ENCODE measurements around the gene MYO1E. TPM values are rescaled to one million over a fixed set of nuclear protein-coding genes. Genes with fewer than 3 reads are reported as not detected.

The MYO1E gene
- total and polyA plus RNA-seq, 4 donors: 28.7 to 46.1 (median 38.7) TPM

DNA sequence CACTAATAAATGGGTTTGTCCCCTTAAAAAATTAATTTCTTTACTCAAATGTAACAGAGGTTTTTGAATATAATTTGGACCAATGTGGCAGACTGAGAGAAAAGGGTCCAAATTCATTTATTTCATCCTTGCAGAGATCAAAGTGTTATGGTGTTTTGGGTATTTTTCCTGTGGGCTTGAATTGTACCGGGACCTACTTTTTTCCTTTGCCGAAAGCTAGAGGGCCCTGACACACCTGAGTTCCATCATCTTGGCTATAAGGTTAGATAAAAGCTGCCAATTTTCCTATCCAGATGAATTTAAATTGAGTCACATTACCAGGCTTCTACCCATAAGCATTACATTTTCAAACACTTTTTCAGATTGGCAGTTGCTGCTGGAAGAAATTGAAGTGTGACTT, 266.8 kb downstream of the MYO1E start:
- DNase-seq (ENCODE audit: low read depth in 4 of 6, low spot score in 6 of 6): peak in 1 of 6 donors; percentile 3
- Histone ChIP-seq H3K4me3 (ENCODE audit: low read depth, low read length) (peak overlapping the region; percentile 82), H3K4me1 (ENCODE audit: control insufficient read depth, insufficient read depth, low read length) (peaks cover 7% of the 10 kb centered on the region), H3K27ac (ENCODE audit: low read depth, low read length) (no peak overlapping the region), H3K27me3 (ENCODE audit: control insufficient read depth, insufficient read depth, low read length) (no peaks in the 10 kb centered on the region), H3K9me3 (ENCODE audit: control insufficient read depth, insufficient read depth, low read length) (no peaks in the 10 kb centered on the region), H3K36me3 (ENCODE audit: control insufficient read depth, insufficient read depth, low read length) (no peaks in the 10 kb centered on the region)
- no CpG with 5 or more reads among the region's 2 CpGs for WGBS (ENCODE audit: insufficient coverage)

DNA sequence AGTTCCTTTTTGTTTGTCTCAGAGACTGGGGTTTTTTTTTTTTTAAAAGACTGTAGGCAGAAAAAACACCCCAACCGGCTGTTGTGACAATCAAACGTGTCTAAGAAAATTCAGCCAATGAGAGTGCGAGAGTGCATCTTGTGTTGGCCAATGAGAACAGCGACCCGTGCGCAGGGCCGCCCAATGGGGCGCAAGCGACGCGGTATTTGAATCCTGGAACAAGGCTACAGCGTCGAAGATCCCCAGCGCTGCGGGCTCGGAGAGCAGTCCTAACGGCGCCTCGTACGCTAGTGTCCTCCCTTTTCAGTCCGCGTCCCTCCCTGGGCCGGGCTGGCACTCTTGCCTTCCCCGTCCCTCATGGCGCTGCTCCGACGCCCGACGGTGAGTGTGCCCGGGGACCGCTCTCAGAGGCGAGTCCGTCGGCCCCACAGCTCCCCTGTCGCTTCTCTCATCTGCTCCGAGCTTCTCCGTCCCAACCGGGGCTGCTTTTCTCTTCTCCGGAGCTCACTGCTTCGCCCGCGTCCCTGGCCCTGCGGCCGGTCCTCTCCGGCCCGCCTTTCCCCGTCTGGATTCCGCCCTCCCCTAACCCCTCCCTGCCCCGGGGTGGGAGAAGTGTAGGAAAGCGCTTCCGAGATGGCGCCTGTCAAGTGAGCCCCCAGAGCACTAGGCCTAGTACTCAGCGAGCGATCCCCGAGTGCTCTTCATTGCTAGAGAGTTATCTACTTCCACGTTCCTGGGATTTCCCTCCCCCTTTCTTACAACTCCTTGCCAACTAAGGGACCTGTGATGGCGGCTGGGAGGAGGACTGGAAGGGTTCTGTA, 267.5 kb downstream of the MYO1E start, which contains the start of gene CCNB2:
TSS of gene CCNB2 (plus strand) at position 235 of the 821 bp plus-strand sequence. CDS start at position 358, 123 bp downstream.
- Histone ChIP-seq H3K9me3 (ENCODE audit: control insufficient read depth, insufficient read depth, low read length) (no peaks in the 10 kb centered on the region), H3K4me3 (ENCODE audit: low read depth, low read length) (peak within 1 kb of the TSS; percentile 82), H3K36me3 (ENCODE audit: control insufficient read depth, insufficient read depth, low read length) (no peaks in the 10 kb centered on the region), H3K27me3 (ENCODE audit: control insufficient read depth, insufficient read depth, low read length) (no peaks in the 10 kb centered on the region), H3K4me1 (ENCODE audit: control insufficient read depth, insufficient read depth, low read length) (peaks cover 7% of the 10 kb centered on the region), H3K27ac (ENCODE audit: low read depth, low read length) (peak within 1 kb of the TSS; percentile 81)
- under 1% methylated on average over 50 of the region's 57 CpGs for WGBS (ENCODE audit: insufficient coverage)
- peak; percentile 75 to 98 (median 87) for DNase-seq (ENCODE audit: low read depth in 4 of 6, low spot score in 6 of 6)

DNA sequence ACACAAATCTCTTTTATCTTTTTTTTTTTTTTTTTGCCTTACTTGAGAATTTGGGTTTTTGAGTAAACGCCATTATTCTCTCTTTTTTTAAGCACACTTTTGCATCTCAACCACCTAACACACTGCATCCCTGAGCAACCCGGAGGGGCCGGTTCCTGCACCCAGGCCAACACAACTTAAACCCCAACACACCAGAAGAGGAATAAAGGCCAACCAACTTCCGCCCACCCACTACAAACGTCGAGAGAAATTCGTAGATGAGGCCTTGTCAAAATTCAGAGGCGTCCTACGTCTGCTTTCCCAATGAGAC, 268.1 kb downstream of the MYO1E start:
- peak overlapping the region; percentile 81 for H3K27ac ChIP-seq (ENCODE audit: low read depth, low read length)
- DNase-seq (ENCODE audit: low read depth in 4 of 6, low spot score in 6 of 6): no peak
- WGBS (ENCODE audit: insufficient coverage): 0% methylated on average over 2 of the region's 9 CpGs

DNA sequence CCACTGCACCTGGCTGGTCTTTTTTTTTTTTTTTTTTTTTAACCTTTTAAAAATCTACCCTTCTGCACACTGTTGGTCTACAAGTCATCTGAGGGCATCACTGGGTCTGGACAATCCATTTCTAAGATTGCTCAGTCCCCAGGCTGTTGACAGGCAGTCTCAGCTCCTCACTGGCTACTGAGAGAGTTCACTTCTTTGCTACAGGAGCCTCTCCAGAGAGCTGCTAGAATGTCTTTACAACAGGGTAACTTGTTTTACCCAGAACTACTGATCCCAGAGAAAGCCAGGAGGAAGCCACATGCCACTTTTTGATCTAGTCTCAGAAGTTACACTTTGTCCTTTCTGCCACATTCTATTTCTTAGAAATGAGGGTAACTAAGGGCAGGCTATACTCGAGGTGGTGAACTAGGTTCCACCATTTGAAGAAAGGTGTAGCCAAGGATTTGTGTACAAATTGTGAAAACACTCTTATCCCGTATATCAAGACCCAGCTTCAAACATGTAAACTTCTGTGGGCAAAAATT, 273.4 kb downstream of the MYO1E start:
- Histone ChIP-seq H3K4me3 (ENCODE audit: low read depth, low read length) (no peak overlapping the region), H3K27ac (ENCODE audit: low read depth, low read length) (no peak overlapping the region), H3K4me1 (ENCODE audit: control insufficient read depth, insufficient read depth, low read length) (no peaks in the 10 kb centered on the region), H3K9me3 (ENCODE audit: control insufficient read depth, insufficient read depth, low read length) (no peaks in the 10 kb centered on the region), H3K36me3 (ENCODE audit: control insufficient read depth, insufficient read depth, low read length) (peaks cover 9% of the 10 kb centered on the region), H3K27me3 (ENCODE audit: control insufficient read depth, insufficient read depth, low read length) (no peaks in the 10 kb centered on the region)
- no CpG with 5 or more reads among the region's 2 CpGs for WGBS (ENCODE audit: insufficient coverage)
- DNase-seq (ENCODE audit: low read depth in 4 of 6, low spot score in 6 of 6): no peak

More for the DNA sequence above, 268.1 kb downstream of the MYO1E start:
- Histone ChIP-seq H3K9me3 (ENCODE audit: control insufficient read depth, insufficient read depth, low read length) (no peaks in the 10 kb centered on the region), H3K36me3 (ENCODE audit: control insufficient read depth, insufficient read depth, low read length) (no peaks in the 10 kb centered on the region), H3K4me1 (ENCODE audit: control insufficient read depth, insufficient read depth, low read length) (peaks cover 7% of the 10 kb centered on the region), H3K4me3 (ENCODE audit: low read depth, low read length) (peak overlapping the region; percentile 82), H3K27me3 (ENCODE audit: control insufficient read depth, insufficient read depth, low read length) (no peaks in the 10 kb centered on the region)

DNA sequence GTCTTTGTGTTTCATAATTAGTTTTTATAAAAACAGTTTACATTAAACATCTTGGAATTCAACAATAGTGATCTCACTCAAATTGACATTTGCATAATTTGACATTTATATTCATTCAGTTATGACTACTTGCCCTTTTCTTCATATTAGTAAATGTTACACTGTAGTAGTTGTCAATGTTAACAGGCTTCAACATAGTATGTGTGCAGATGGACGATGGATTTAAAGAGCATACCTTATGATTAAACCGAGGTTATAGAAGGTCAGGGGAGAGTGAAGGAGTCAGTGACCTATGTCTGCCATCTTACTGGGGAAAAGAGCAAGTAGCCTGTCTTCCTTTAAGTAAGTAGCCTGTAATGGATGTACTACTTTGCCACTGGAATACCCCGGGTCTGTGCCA, 276.2 kb downstream of the MYO1E start:
- Histone ChIP-seq H3K4me1 (ENCODE audit: control insufficient read depth, insufficient read depth, low read length) (no peaks in the 10 kb centered on the region), H3K36me3 (ENCODE audit: control insufficient read depth, insufficient read depth, low read length) (peaks cover 16% of the 10 kb centered on the region), H3K4me3 (ENCODE audit: low read depth, low read length) (no peak overlapping the region), H3K27me3 (ENCODE audit: control insufficient read depth, insufficient read depth, low read length) (no peaks in the 10 kb centered on the region), H3K27ac (ENCODE audit: low read depth, low read length) (no peak overlapping the region), H3K9me3 (ENCODE audit: control insufficient read depth, insufficient read depth, low read length) (no peaks in the 10 kb centered on the region)
- 94% methylated on average over 3 of the region's 3 CpGs for WGBS (ENCODE audit: insufficient coverage)
- no peak for DNase-seq (ENCODE audit: low read depth in 4 of 6, low spot score in 6 of 6)

DNA sequence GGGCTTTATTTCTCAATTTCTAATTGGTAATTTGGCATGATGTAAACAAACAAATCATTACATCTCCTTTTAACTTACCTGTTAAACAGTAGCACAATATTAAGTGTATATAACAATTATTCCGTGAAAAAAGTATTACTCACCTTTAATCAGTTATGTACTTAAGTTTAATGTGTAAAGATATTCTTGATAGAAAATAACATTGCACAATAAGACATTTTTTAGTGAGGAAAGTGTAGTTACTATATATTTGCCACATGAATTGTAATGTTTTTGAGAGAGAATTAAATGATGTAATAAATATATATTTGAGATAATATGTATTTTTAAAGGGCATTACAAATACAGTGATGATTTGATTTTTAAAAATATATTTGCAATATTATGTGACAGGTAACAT, 278.6 kb downstream of the MYO1E start:
- no CpG with 5 or more reads among the region's 1 CpG for WGBS (ENCODE audit: insufficient coverage)
- H3K27ac ChIP-seq (ENCODE audit: low read depth, low read length): no peak overlapping the region
- H3K4me1 ChIP-seq (ENCODE audit: control insufficient read depth, insufficient read depth, low read length): no peaks in the 10 kb centered on the region
- H3K4me3 ChIP-seq (ENCODE audit: low read depth, low read length): no peak overlapping the region
- H3K36me3 ChIP-seq (ENCODE audit: control insufficient read depth, insufficient read depth, low read length): peaks cover 23% of the 10 kb centered on the region
- no peak for DNase-seq (ENCODE audit: low read depth in 4 of 6, low spot score in 6 of 6)
- H3K9me3 ChIP-seq (ENCODE audit: control insufficient read depth, insufficient read depth, low read length): no peaks in the 10 kb centered on the region
- no peaks in the 10 kb centered on the region for H3K27me3 ChIP-seq (ENCODE audit: control insufficient read depth, insufficient read depth, low read length)

DNA sequence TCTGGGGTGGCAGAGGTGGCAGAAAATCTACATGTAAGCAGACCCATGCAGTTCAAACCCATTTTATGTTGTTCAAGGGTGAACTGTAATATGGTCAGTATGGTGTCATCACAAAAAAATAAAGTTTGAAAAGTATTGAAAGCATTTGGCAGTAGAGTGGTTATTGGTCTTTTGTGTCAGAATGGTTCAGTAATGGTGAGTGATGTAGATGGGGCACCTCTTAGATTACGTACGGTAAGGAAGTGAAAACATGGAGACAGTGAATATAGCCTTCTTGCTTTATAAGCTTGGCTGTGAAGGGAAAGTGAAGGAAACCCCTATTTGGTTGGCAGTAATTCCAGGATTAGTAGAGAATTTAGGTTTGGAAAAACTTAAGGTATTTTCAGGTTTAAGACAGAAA, 284.9 kb downstream of the MYO1E start:
- Histone ChIP-seq H3K9me3 (ENCODE audit: control insufficient read depth, insufficient read depth, low read length) (no peaks in the 10 kb centered on the region), H3K27ac (ENCODE audit: low read depth, low read length) (no peak overlapping the region), H3K36me3 (ENCODE audit: control insufficient read depth, insufficient read depth, low read length) (peaks cover 14% of the 10 kb centered on the region), H3K27me3 (ENCODE audit: control insufficient read depth, insufficient read depth, low read length) (no peaks in the 10 kb centered on the region), H3K4me1 (ENCODE audit: control insufficient read depth, insufficient read depth, low read length) (no peaks in the 10 kb centered on the region), H3K4me3 (ENCODE audit: low read depth, low read length) (no peak overlapping the region)
- whole genome bisulfite sequencing (ENCODE audit: insufficient coverage): 92% methylated on average over 2 of the region's 2 CpGs
- no peak for DNase-seq (ENCODE audit: low read depth in 4 of 6, low spot score in 6 of 6)

Small RNA genes lying within 50 kb of the gene (small RNA-seq; reads per million reads assigned to genes)
- gene MIR2116 (ENCODE audit: low replicate concordance): 0.37 reads per million, percentile 41 among the genes with 10 or more reads in this experiment
- not detected for gene RF00019 (ENCODE audit: low replicate concordance)
- gene RNU4-80P (ENCODE audit: low replicate concordance): not detected
- gene RNU6-212P (ENCODE audit: low replicate concordance): not detected

Other genes with a start within 250 kb of the MYO1E start
- not detected for gene LDHAL6B, start 166.0 kb downstream of the MYO1E start, total RNA-seq
- under 1 TPM in 1 of 2 donors, not detected in 1; 0.32 TPM for gene LDHAL6B, start 166.0 kb downstream of the MYO1E start, polyA plus RNA-seq (ENCODE audit: insufficient read length in 2 of 2)
- 10 to 100 TPM in 1 of 2 donors, 1 to 10 TPM in 1; 5.7 to 19.4 TPM for gene FAM81A, start 65.3 kb upstream of the MYO1E start, total RNA-seq
- 10 to 100 TPM; 23.9 to 24.8 TPM for gene FAM81A, start 65.3 kb upstream of the MYO1E start, polyA plus RNA-seq (ENCODE audit: insufficient read length in 2 of 2)
- gene GCNT3, start 238.9 kb upstream of the MYO1E start, total RNA-seq: under 1 TPM; 0.10 to 0.22 TPM
- gene GCNT3, start 238.9 kb upstream of the MYO1E start, polyA plus RNA-seq (ENCODE audit: insufficient read length in 2 of 2): 1 to 10 TPM in 1 of 2 donors, under 1 TPM in 1; 0.35 to 1.1 TPM